Fibroblast of gingiva (primary cell): ENCODE results near the gene KHDC1.
A peak's percentile ranks its signal among the peaks of the same experiment; 100 is the strongest.
"Not testable (repeated sequence)": the region's sequence is repeated elsewhere in the genome, so short reads cannot be mapped to it uniquely, and the experiment has no call there.

Experiments
- DNase-seq: peaks from one replicate; pipeline ENCODE4 v3.0.0-alpha.2; 2011; ENCODE audit warnings: low read depth

The KHDC1 gene

DNA sequence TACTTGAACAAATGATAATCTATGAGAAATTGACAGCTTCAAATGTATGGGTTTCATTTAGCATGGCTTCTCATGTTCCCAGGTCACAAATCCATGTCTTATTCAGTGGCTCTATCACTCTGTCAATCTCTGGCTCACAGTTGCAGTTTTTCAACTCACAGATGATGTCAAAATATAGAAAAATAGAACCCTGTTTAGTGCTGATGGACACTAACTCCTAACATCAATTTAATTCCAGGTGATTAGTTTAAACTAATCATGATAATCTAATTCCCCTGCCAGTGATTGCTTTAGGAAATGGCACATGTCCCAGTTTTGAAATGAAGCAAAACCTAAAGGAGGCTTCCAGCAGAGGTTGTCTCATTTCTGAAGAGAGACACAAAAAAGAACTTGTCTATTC lies 13.0 kb downstream of the KHDC1 start:
- no peak for DNase-seq

DNA sequence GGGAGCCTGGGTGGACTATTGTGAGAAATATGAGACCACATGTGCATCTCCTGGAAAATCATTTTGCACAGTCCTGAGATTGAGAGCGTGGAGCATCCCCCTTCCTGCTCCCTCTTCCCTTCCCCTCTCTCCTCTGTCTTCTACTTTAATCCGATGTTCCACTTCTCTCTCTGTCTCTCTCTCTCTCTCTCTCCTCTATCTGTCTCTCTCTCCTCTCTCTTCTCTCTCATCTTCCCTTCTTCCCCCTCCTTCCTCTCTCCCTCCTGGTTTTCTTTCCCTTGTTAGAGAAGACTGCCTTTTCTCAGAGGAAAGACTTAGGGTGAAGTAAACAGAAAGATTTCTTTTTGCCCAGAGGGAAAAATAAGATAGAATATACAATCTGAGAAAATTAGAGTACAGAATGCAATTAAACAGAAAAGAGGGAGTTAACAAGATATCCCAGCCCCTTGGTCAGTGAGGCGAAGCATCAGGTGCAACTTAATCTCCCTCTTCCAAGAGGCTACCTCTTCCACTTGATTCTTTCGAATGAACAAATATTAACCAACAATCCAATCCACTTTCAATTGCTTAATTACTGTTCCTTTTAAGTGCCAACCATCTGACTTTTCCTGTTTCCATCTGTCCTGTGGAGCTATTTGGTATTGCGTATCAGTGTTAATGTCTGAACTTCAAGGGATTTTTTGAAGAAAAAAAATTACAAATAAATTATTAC lies 14.6 kb downstream of the KHDC1 start:
- no peak for DNase-seq

GRCh38 chr6:73242001-73242400 lies 21.0 kb downstream of the KHDC1 start:
- DNase-seq, result no peak

- no peak for DNase-seq
These were observed 22.3 kb downstream of the KHDC1 start for GRCh38 chr6:73240730-73241129.

GRCh38 chr6:73236144-73236750 lies 26.7 kb downstream of the KHDC1 start:
- peak; percentile 91 for DNase-seq

DNA sequence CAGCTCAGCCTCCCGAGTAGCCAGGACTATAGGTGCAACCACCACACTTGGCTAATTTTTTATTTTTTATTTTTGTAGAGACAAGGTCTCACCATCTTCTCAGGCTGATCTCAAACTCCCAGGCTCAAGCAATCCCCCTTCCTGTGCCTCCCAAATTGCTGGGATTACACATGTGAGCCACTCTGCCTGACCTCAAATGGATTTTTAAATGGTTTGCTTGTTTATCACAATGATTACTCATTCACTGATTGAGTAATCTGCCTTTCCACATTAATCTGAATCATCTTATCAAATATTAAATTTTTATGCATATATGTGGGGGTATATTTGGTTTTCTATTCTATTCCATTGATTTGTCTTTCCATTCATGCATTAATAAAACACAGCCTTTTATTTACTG lies 28.3 kb downstream of the KHDC1 start:
- DNase-seq, result peak; percentile 67

DNA sequence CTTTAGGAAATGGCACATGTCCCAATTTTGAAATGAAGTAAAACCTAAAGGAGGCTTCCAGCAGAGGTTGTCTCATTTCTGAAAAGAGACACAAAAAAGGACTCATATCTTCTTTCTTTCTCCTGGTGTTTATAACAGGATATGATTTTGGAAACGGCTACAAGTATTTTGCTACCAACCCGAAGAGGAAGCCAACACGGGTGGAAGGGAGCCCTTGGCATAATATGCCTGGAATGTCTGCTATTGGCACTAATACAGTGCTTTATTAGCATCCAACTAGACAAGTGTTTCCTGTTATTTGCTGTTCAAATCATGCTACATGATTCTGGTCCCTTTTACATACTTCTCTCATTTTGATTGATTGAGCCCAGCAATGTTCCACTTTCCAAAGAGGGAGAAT lies 29.0 kb downstream of the KHDC1 start:
- DNase-seq, result peak; percentile 64

- DNase-seq, result no peak
These were observed 29.9 kb downstream of the KHDC1 start for GRCh38 chr6:73233048-73233447.

DNA sequence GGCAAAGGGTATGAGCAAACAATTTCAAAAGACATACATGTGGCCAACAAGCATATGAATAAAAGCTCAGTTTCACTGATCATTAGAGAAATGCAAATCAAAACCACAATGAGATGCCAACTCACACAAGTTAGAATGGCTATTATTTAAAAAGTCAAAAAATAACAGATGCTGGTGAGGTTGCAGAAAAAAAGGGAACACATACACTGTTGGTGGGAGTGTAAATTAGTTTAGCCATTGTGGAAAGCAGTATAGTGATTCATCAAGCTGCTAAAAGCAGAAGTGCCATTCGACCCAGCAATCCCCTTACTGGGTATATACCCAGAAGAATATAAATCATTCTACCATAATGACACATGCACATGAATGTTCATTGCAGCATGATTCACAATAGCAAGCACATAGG lies 31.0 kb downstream of the KHDC1 start:
- no peak for DNase-seq

DNA sequence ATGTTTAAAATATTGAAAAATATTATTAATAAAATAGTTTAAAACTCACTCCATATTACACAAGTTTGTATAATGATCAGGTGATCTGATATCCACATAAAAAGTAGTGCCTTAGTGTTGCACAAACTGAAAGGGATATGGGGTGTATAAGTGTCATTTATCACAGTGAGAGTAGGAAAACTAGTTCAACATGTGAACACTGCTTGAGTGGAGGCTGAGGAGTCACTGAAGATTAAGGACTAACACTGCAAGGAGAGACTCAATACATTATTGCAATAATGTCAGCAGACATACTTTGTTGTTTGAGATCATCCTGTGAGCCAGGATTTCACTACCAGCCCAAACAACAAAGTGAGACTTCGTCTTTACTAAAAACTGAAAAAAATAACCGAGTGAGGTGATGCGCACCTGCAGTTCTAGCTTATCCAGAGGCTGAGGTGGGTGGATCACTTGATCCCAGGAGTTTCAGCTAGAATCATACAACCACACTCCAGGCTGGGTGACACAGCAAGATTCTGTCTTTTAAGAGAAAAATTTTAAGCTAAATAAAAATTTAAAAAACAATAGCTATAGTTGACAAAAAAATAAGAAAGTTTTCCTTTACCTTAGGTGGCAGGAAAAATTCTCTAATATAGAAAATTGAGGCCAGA lies 35.3 kb downstream of the KHDC1 start:
- no peak for DNase-seq

DNA sequence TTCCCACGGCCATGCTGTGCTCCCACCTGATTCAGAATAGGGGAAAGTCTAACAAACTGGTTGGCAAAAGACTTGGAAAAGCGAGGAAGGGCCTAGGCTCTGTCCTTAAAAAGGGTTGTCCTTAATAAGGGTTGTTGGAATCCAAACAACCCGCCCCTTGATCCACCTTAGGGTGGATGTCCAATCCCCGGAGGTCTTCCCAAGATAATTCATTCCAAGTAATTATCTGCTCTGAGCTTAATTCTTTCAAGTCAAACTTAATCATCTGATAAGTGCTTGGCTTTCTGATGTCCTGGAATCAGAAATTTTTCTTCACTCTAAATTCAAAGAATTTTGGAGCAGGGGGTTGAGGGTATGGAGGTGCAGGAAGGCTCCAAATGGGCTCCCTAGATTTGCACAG lies 37.6 kb downstream of the KHDC1 start, which contains the start of gene KHDC1L:
TSS of gene KHDC1L (minus strand) at position 101 of the 400 bp plus-strand sequence. CDS start at position 13, 88 bp downstream.
- no peak for DNase-seq

- no peak for DNase-seq
These were observed 46.1 kb downstream of the KHDC1 start for GRCh38 chr6:73216859-73217258.

GRCh38 chr6:73209117-73209516 lies 53.9 kb downstream of the KHDC1 start:
- no peak for DNase-seq

DNA sequence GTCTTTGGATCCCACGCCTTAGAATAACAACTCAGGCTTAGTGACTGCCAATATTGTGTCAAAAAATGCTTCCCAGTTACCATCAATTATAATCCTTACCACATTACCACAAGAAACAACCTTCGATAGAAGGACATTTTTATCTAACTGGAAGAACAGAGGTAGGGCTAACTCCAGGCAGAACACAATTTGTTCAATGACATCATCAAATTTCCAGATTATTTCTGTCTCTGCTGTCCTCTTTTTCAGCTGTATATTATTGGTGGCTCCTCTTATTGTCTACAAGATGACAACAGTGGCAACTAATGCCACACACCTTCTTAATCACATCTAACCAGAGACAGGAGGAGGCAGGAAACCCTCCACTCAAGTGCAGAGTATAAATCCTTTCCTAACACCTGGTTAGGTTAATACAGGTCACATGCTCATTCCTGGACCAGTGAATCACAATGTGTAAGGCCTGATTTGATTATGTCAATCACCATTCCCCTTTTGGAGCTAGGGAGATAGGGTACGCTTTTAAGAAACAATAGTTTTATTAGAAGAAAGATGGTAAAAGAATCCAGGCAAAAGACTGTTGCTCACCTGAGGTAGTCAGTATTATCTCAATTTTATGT lies 55.7 kb downstream of the KHDC1 start:
- no peak for DNase-seq

DNA sequence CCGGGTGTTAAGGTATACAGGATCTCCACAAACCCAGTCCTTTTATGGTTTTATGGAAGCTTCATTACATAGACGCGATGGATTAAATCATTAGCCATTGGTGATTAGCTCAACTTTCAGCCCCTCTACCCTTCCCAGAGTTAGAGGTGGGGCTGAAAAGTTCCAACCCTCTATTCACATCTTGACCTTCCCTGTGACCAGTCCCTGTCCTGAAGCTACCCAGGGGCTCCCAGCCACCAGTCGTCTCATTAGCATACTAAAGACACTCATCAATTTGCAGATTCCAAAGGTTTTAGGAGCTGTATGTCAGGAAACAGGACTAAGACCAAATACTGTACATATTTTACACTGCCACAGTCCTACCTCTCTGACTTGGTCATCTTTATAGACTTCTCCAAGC lies 58.7 kb downstream of the KHDC1 start:
- no peak for DNase-seq

DNA sequence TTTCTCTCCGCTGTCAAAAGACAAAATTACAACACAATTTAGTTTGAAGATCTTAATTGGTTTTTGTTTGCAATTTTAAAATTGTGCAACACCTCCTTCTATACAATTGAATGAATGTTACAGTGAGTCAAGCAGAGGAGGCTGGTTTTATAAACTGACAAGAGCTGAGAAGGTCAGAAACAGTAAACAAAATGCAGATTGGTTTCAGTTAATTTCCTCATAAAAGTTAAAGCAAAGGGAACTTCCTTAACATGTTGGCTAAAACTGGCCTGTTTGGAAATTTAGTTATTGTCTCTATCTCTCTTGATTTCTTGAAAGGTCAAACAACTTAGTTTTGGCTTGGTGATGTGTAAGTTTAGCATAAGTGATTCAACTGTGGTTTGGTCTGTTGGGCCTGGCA lies 59.9 kb downstream of the KHDC1 start:
- DNase-seq, result peak; percentile 67

DNA sequence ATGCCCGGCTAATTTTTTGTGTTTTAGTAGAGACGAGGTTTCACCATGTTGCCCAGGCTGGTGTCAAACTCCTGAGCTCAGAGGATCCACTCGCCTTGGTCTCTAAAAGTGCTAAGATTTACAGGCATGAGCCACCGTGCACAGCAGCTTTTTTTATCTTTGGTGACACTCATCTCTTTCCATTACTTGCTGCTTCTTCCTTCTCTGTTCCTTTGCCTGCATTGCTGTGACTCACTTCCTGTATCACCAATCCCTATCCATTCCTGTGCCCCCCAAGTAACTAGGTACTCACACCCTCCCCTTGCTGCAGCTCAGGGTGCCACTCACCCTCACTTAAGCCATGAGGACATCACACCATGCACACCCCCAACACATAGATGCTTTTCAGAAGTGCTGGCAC lies 62.3 kb downstream of the KHDC1 start:
- no peak for DNase-seq

GRCh38 chr6:73200247-73200646 lies 62.7 kb downstream of the KHDC1 start:
- no peak for DNase-seq

DNA sequence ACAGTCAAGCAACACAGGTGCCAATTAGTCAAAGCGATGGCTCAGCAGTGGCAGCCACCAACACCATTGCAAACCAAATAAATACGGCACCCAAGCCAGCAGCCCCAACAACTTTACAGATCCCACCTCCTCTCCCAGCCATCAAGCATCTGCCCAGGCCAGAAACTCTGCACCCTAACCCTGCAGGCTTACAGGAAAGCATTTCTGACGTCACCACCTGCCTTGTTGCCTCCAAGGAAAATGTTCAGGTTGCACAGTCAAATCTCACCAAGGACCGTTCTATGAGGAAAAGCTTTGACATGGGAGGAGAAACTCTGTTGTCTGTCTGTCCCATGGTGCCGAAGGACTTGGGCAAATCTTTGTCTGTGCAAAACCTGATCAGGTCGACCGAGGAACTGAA lies 68.3 kb downstream of the KHDC1 start:
- no peak for DNase-seq

- not testable (repeated sequence) for DNase-seq
These were observed 69.7 kb downstream of the KHDC1 start for GRCh38 chr6:73193302-73193701.
